ENCODE data around the gene GPR132. TPM values are rescaled to one million over a fixed set of nuclear protein-coding genes. Genes with fewer than 3 reads are reported as not detected.
A peak's percentile ranks its signal among the peaks of the same experiment; 100 is the strongest.

The GPR132 gene
- total RNA-seq, 1 donor from 2014 or later = 48.5 TPM

DNA sequence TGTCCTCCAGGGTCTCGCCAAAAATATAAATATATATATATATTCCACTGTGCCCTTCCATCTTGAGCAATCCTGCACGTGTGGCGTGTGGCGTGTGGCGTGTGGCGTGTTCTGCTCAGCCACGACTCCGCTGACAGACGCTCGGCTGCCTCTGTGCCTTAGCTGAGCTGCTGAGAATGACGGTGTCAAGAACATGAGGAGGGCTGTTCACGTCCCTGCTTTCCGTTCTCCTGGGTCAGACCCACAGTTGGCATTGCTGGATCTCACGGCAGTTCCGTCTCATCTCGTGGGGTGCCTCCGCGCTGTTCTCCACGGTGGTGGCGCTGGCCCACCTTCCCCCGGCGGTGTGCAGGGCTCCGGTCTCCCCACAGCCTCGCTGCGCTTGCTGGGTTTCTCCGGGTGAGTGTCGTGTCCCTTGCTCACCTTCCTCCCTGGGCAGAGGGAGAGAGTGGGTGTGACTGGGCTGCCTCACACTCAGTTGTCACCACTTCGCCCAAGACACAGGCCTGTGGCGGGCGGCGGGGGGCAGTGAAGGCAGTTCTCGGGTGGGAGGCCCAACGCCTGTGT lies 9.4 kb downstream of the GPR132 start:
- intact Hi-C loops (cut with micrococcal nuclease) = no loop called here
- TF ChIP-seq, protein P1, sequence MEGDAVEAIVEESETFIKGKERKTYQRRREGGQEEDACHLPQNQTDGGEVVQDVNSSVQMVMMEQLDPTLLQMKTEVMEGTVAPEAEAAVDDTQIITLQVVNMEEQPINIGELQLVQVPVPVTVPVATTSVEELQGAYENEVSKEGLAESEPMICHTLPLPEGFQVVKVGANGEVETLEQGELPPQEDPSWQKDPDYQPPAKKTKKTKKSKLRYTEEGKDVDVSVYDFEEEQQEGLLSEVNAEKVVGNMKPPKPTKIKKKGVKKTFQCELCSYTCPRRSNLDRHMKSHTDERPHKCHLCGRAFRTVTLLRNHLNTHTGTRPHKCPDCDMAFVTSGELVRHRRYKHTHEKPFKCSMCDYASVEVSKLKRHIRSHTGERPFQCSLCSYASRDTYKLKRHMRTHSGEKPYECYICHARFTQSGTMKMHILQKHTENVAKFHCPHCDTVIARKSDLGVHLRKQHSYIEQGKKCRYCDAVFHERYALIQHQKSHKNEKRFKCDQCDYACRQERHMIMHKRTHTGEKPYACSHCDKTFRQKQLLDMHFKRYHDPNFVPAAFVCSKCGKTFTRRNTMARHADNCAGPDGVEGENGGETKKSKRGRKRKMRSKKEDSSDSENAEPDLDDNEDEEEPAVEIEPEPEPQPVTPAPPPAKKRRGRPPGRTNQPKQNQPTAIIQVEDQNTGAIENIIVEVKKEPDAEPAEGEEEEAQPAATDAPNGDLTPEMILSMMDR (IDR thresholded peaks at IDR 0.05) = no peak
- ChIA-PET CTCF (no interaction called here), POLR2A (no interaction called here)
- Mint-ChIP-seq H3K4me3 (no peak overlapping the region), H3K9me3 (no peaks in the 10 kb centered on the region), H3K27me3 (no peaks in the 10 kb centered on the region), H3K27ac (no peak overlapping the region), H3K36me3 (ENCODE audit: low read depth) (peaks cover 67% of the 10 kb centered on the region), H3K4me1 (peaks cover 25% of the 10 kb centered on the region)
- no peak for DNase-seq
- no peak for ATAC-seq (ENCODE audit: low read depth)

DNA sequence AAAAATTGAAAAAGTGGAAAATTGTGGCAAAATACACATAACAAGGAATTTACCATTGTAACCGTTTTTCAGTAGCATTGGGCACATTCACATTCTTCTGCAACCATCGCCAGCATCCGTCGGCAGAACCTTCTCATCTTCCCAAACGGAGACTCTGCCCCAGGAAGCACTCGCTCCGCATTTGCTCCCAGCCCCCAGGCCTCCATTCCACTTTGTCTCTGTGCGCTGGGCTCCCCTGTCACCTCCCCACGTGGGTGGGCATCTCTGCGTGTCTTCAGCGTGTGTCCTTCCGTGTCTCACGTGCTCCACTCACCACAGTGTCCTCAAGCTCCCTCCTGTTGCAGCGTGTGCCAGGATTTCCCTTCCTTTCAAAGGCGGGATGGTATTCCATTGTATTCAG lies 9.9 kb downstream of the GPR132 start:
- no peaks in the 10 kb centered on the region for H3K27me3 Mint-ChIP-seq
- DNase-seq (no peak), ATAC-seq (ENCODE audit: low read depth) (no peak)
- ChIA-PET POLR2A (no interaction called here), CTCF (no interaction called here)
- intact Hi-C loops (cut with micrococcal nuclease) = no loop called here
- H3K4me1 Mint-ChIP-seq = peaks cover 20% of the 10 kb centered on the region
- no peak overlapping the region for H3K27ac Mint-ChIP-seq
- peaks cover 70% of the 10 kb centered on the region for H3K36me3 Mint-ChIP-seq (ENCODE audit: low read depth)
- H3K9me3 Mint-ChIP-seq = no peaks in the 10 kb centered on the region
- TF ChIP-seq, protein P1 (IDR thresholded peaks at IDR 0.05) = no peak
- no peak overlapping the region for H3K4me3 Mint-ChIP-seq

DNA sequence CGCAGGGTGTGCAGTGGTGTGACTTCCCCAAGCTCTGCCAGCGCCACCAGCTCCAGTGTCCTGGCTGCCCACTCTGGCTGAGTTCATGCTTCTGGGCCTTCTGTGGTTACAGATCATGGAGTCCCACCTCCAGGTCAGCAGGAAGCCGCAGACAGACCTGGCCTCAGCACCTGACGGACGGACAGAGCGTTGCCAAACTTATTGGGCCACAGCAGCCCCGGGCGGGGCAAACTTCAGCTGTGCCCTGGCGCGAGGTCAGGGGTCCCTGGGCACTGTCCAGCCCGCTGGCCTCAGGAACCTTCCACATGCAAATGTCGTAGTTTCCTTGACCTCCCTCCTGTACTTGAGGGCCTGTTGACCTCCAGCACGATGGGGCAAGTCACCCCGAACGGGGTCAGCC lies 11.2 kb downstream of the GPR132 start:
- Mint-ChIP-seq H3K27ac (no peak overlapping the region), H3K27me3 (no peaks in the 10 kb centered on the region), H3K36me3 (ENCODE audit: low read depth) (peaks cover 75% of the 10 kb centered on the region), H3K4me3 (no peak overlapping the region), H3K4me1 (peaks cover 7% of the 10 kb centered on the region), H3K9me3 (no peaks in the 10 kb centered on the region)
- intact Hi-C loops (cut with micrococcal nuclease) = no loop called here
- no peak for DNase-seq
- ATAC-seq (ENCODE audit: low read depth) = no peak
- CTCF ChIA-PET = interaction anchor here (0.9 kb wide), 1 partner anchor 33 kb away, joined by 3 read pairs; no protein-coding TSS in a partner anchor
- TF ChIP-seq, protein P1 (IDR thresholded peaks at IDR 0.05) = no peak
- POLR2A ChIA-PET = interaction anchor here (1.0 kb wide), 1 partner anchor 11 kb away, joined by 3 read pairs; the partner anchor contains the start of gene GPR132

DNA sequence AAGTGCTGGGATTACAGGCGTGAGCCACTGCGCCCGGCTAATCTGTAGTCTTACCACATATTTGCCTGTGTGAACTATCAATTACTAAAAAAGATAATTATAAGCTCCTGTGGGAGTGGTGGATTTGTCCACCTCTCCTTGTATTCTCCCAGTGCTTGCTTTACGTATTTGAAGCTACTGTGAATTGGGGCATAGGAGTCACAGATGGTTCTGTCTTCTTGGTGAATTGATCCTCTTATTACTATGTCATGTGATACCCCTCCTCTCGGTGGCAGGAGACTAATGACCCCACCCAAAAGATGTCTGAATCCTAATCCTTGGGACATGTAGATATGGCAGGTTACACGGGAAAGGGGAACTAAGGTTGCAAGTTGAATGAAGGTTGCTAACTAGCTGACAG lies 11.8 kb downstream of the GPR132 start:
- Mint-ChIP-seq H3K27ac (peak overlapping the region; percentile 16), H3K27me3 (no peaks in the 10 kb centered on the region), H3K9me3 (no peaks in the 10 kb centered on the region), H3K4me1 (peaks cover 2% of the 10 kb centered on the region), H3K36me3 (ENCODE audit: low read depth) (peaks cover 78% of the 10 kb centered on the region), H3K4me3 (no peak overlapping the region)
- POLR2A ChIA-PET = interaction anchor here (0.7 to 1.0 kb wide), 2 partner anchors 11 to 12 kb away, joined by 3 to 6 read pairs; partner anchors contain the start of gene GPR132
- ATAC-seq (ENCODE audit: low read depth) (no peak), DNase-seq (no peak)
- TF ChIP-seq, protein P1 (IDR thresholded peaks at IDR 0.05) = no peak
- intact Hi-C loops (cut with micrococcal nuclease) = no loop called here
- CTCF ChIA-PET = interaction anchor here (0.6 to 1.0 kb wide), 2 partner anchors 10 to 1359 kb away, joined by 3 to 6 read pairs; no protein-coding TSS in a partner anchor

DNA sequence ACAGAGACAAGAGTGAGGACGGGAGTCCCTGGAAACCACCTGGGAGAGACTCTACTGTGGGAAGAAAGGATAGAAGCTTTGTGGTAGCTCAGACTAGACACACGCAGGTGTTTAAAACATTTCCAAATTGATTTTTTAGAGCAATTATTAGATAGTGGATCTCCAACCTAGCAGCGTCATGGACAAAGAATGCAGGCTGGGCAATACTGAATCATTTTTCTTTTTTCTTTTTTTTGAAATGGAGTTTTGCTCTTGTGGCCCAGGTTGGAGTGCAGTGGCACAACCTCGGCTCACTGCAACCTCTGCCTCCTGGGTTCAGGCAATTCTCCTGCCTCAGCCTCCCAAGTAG lies 13.1 kb downstream of the GPR132 start:
- Mint-ChIP-seq H3K4me3 (no peak overlapping the region), H3K4me1 (peaks cover 7% of the 10 kb centered on the region), H3K36me3 (ENCODE audit: low read depth) (peaks cover 71% of the 10 kb centered on the region), H3K9me3 (no peaks in the 10 kb centered on the region), H3K27me3 (no peaks in the 10 kb centered on the region), H3K27ac (no peak overlapping the region)
- CTCF ChIA-PET = no interaction called here
- POLR2A ChIA-PET = no interaction called here
- intact Hi-C loops (cut with micrococcal nuclease) = no loop called here
- TF ChIP-seq, protein P1 (IDR thresholded peaks at IDR 0.05) = no peak
- ATAC-seq (ENCODE audit: low read depth) (no peak), DNase-seq (no peak)

Data from activated B cell treated with CpG ODN at 0.5 μM for 24 hours (primary cell).